Breast epithelium (tissue), 3 donors: ENCODE data around the gene LAMA1.

Experiments used
- CTCF ChIP-seq, 3 donors: fragments of 450-650 bp; IDR thresholded peaks; one replicate each; pipeline ENCODE4 v1.5.1; 2016 to 2017; ENCODE audit warnings: antibody characterized with exemption in 3 of 3, mild to moderate bottlenecking in 3 of 3, moderate library complexity in 3 of 3
- POLR2AphosphoS5 ChIP-seq, 3 donors: sonication (generic); formaldehyde crosslinking; IDR thresholded peaks; one replicate each; pipeline ENCODE4 v1.6.1; 2017; ENCODE audit warnings: antibody characterized with exemption in 3 of 3

DNA sequence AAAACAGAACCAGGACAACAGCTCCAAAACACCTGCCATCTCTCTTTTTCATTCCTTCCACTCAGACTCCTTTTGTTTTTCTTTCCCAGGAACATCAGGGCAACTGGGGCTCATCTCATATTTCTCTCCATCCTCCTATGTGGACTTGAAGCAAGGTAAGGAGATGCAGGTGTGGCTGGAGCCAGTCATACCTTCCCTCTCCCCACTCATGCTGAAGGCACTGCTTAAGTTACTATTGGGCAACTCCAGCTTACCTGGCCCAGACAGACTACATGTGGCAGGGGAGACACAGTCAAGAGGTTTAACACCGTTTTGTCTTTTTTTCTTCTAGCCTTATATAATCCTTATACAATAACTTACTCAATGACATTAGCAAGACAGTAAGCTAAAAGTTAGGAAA lies 38.4 kb downstream of the LAMA1 start:
- TF ChIP-seq CTCF (IDR thresholded peaks at IDR 0.05) (no peak), POLR2AphosphoS5 (IDR thresholded peaks at IDR 0.05) (no peak)
